GM12801 (cell line): Measurements from ENCODE around the gene LEKR1.

ENCODE experiments used
- CTCF ChIP-seq: IDR thresholded peaks from one replicate; pipeline ENCODE4 v1.5.1; 2011; ENCODE audit warnings: control low read depth; ENCODE audit not compliant: insufficient read length; ENCODE audit errors: extremely low read depth

LEKR1 gene

GRCh38 chr3:157078131-157078810 is 252.1 kb downstream of the LEKR1 start:
- TF ChIP-seq CTCF: no peak

GRCh38 chr3:157078811-157079185 is 252.6 kb downstream of the LEKR1 start:
- no peak for TF ChIP-seq CTCF

- TF ChIP-seq CTCF: no peak
Measured at GRCh38 chr3:157079676-157080369, 253.7 kb downstream of the LEKR1 start.

GRCh38 chr3:157081626-157082210 is 255.6 kb downstream of the LEKR1 start:
- peak; percentile 16 for TF ChIP-seq CTCF

GRCh38 chr3:157082305-157082982 is 256.3 kb downstream of the LEKR1 start:
- no peak for TF ChIP-seq CTCF

- TF ChIP-seq CTCF: no peak
Measured at GRCh38 chr3:157083824-157084223, 257.7 kb downstream of the LEKR1 start.

GRCh38 chr3:157086060-157086750 is 260.1 kb downstream of the LEKR1 start:
- TF ChIP-seq CTCF: no peak
